ENCODE data around the gene SMG5.

- TF ChIP-seq CTCF (IDR thresholded peaks at IDR 0.05) (no peak), POLR2A (IDR thresholded peaks at IDR 0.05) (no peak)
Observed at GRCh38 chr1:156285437-156285836, 2.8 kb upstream of the SMG5 start.

Data from thyroid gland (tissue), 4 donors.